H1 (cell line): ENCODE data around the gene CCDC195.

ENCODE experiments used
- CTCF ChIP-seq, 3 experiments: IDR thresholded peaks; 1 replicate in 2 of 3; 2 replicates in 1 of 3; pipeline versions ENCODE4 v1.5.1 to v1.6.1; 2011; ENCODE audit warnings: low read length in 3 of 3, mild to moderate bottlenecking in 3 of 3, inconsistent platforms in 2 of 3, low read depth in 1 of 3, moderate library complexity in 1 of 3; ENCODE audit not compliant: insufficient read depth in 1 of 3; ENCODE audit errors: control extremely low read depth in 1 of 3
- EZH2 ChIP-seq: fragments of 200-600 bp; sonication (generic); IDR thresholded peaks from 2 replicates; pipeline ENCODE4 v1.7.1; 2012; ENCODE audit warnings: low read depth, mild to moderate bottlenecking, moderate library complexity, low read length, inconsistent platforms; ENCODE audit not compliant: severe bottlenecking
- PHF8 ChIP-seq: fragments of 200-600 bp; sonication (generic); conservative IDR thresholded peaks from 2 replicates; pipeline ENCODE4 v1.7.1; 2012; ENCODE audit warnings: low read depth, mild to moderate bottlenecking, inconsistent platforms, low read length, moderate library complexity
- POLR2A ChIP-seq, 2 experiments: IDR thresholded peaks; 1 replicate in 1 of 2; 2 replicates in 1 of 2; pipeline ENCODE4 v1.6.1; 2011; ENCODE audit warnings: low read depth in 2 of 2, low read length in 2 of 2, mild to moderate bottlenecking in 2 of 2; ENCODE audit errors: control extremely low read depth in 1 of 2
- TAF1 ChIP-seq: IDR thresholded peaks from 2 replicates; pipeline ENCODE4 v1.6.1; 2011; ENCODE audit warnings: mild to moderate bottlenecking, low read depth, low read length
- YY1 ChIP-seq: IDR thresholded peaks from 2 replicates; pipeline ENCODE4 v1.6.1; 2011; ENCODE audit warnings: low read depth, mild to moderate bottlenecking, low read length
- ZNF274 ChIP-seq: IDR thresholded peaks from 2 replicates; pipeline ENCODE4 v1.7.0; 2012; ENCODE audit warnings: low read length, borderline replicate concordance; ENCODE audit errors: extremely low read depth

GRCh38 chr2:224658780-224659405, 57.3 kb downstream of the CCDC195 start:
- no peak for TF ChIP-seq ZNF274
- no peak for TF ChIP-seq EZH2
- no peak for TF ChIP-seq CTCF (IDR thresholded peaks at IDR 0.05; ENCODE audit: control extremely low read depth in 1 of 3, insufficient read depth in 1 of 3, low read depth in 1 of 3, low read length in 3 of 3)
- no peak for TF ChIP-seq POLR2A (IDR thresholded peaks at IDR 0.05; ENCODE audit: control extremely low read depth in 1 of 2, low read depth in 2 of 2, low read length in 2 of 2)
- no peak for TF ChIP-seq TAF1
- TF ChIP-seq PHF8 = no peak
- no peak for TF ChIP-seq YY1
